Activated naive CD8-positive, alpha-beta T cell treated with anti-CD3 and anti-CD28 coated beads, Interleukin-2, amount 50 U/mL, for 24 hours (primary cell): ENCODE results near the gene CHST7.

ENCODE experiments used
- ATAC-seq: fragments of 150-1000 bp; cut with Tn5 transposase; one replicate; pipeline ENCODE4 v1.10.0; 2021
- DNase-seq: peaks from one replicate; pipeline ENCODE4 v3.0.0; 2021
- H3K27ac Mint-ChIP-seq: one replicate; pipeline ENCODE4 v1.8.0; 2021; ENCODE audit warnings: mild to moderate bottlenecking, mixed read lengths
- H3K27me3 Mint-ChIP-seq: one replicate; pipeline ENCODE4 v1.8.0; 2021; ENCODE audit warnings: mixed read lengths
- H3K36me3 Mint-ChIP-seq: one replicate; pipeline ENCODE4 v1.8.0; 2021; ENCODE audit warnings: low read depth, mixed read lengths
- H3K4me1 Mint-ChIP-seq: one replicate; pipeline ENCODE4 v1.8.0; 2021; ENCODE audit warnings: mixed read lengths
- H3K4me3 Mint-ChIP-seq: one replicate; pipeline ENCODE4 v1.8.0; 2021; ENCODE audit warnings: mild to moderate bottlenecking, moderate library complexity, mixed read lengths
- H3K9me3 Mint-ChIP-seq: one replicate; pipeline ENCODE4 v1.8.0; 2021; ENCODE audit warnings: mixed read lengths

CHST7 gene

DNA sequence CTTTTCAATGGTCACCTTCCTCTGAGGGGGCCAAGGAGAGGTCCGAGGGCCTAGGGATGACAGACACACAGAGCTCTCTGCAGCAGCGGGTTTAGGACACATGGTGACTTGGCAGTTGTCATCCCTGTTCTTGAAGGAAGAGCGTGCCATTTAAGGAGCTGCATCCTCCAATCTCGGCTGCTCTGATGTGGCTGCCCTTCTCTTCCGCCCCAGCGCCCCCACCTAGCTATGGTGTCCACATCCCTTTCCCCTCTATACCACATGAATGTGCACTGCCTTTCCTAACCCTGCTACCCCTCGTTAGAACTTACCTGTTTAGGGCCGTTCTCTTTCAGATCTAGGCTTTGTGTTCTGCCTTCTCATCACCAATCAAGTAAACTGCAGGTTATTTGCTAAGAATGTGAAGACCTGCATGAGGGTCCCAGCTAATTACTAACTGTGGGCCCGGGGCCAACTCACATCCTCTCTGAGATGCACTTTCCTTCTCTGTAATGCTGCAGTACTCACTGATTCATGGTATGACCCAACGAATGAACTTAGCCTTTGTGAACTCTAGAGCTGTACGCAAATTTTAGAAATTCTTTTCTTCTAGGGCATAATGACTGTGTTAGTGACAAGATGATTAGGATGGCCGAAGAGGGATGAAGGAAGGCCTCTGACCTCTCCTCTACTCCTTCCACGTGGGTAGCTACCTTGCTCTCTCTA, 38.2 kb downstream of the CHST7 start:
- DNase-seq (peak; percentile 12), ATAC-seq (peak; percentile 71)
- H3K27ac Mint-ChIP-seq, result no peak overlapping the region
- peaks cover under 1% of the 10 kb centered on the region for H3K27me3 Mint-ChIP-seq
- H3K4me3 Mint-ChIP-seq, result no peak overlapping the region
- H3K9me3 Mint-ChIP-seq, result no peaks in the 10 kb centered on the region
- H3K36me3 Mint-ChIP-seq, result peaks cover 15% of the 10 kb centered on the region
- H3K4me1 Mint-ChIP-seq, result peaks cover 22% of the 10 kb centered on the region

DNA sequence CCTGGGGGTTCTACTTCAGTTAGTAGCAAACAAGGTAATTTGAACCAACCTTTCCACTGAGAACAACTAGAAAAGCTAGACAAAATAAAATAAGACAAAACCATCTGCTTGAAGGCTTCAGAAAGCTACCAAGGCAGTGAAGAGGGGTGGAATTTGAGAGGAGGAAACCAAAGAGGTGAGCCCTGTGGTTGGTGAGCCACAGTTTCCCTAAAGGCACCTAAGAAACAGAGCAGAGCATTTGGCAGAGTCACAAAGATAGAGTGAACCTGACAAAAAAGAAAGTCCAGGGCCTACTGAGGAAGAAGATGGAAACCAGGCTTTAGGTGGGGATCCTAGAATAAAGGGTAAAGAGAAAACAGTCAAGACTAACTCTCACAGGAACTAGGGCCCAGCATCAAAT, 44.3 kb downstream of the CHST7 start:
- no peak overlapping the region for H3K4me3 Mint-ChIP-seq
- peaks cover 6% of the 10 kb centered on the region for H3K27me3 Mint-ChIP-seq
- peak overlapping the region; percentile 19 for H3K27ac Mint-ChIP-seq
- no peaks in the 10 kb centered on the region for H3K9me3 Mint-ChIP-seq
- H3K36me3 Mint-ChIP-seq, result peaks cover 51% of the 10 kb centered on the region
- DNase-seq (no peak), ATAC-seq (peak; percentile 57)
- peaks cover 8% of the 10 kb centered on the region for H3K4me1 Mint-ChIP-seq

DNA sequence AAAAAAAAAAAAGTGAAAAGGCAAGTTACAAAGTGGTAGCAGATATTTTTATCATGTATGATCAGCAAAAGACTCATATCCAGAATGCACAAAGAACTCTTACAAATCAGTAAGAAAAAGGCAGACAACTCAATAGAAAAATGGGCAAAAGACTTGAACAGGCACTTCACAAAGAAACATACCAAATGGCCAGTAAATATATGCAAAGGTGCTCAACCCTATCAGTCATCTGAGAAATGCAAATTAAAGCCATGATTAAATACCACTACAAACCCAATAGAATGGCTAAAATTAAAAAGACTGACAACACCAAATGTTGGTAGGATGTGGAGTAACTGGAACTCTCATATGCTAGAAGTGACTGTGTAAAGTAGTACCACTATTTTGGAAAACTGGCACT, 45.4 kb downstream of the CHST7 start:
- Mint-ChIP-seq H3K4me1 (peaks cover 8% of the 10 kb centered on the region), H3K27ac (no peak overlapping the region), H3K4me3 (no peak overlapping the region), H3K27me3 (peaks cover 6% of the 10 kb centered on the region), H3K36me3 (peaks cover 44% of the 10 kb centered on the region), H3K9me3 (no peaks in the 10 kb centered on the region)
- ATAC-seq, result no peak
- no peak for DNase-seq

DNA sequence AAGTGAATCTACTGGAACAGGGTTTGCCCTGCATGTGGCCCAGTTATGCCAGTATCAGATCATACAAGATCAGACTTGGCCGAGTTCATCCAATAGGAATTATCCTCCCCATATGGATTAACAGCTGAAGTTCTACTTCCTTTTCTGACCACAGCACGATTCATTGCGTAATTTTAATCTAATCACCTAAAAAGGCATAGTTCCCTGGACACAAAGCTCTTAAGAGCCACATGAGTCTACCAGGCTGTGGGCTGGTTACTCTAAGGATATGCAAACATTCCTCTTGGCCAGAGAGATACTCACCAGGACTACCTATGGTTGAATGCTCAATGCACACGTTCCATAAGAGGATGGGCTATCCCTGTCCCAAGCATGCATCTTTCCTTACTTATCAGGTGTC, 46.9 kb downstream of the CHST7 start:
- H3K4me1 Mint-ChIP-seq, result peaks cover 8% of the 10 kb centered on the region
- H3K36me3 Mint-ChIP-seq, result peaks cover 46% of the 10 kb centered on the region
- no peaks in the 10 kb centered on the region for H3K9me3 Mint-ChIP-seq
- ATAC-seq (no peak), DNase-seq (no peak)
- H3K27ac Mint-ChIP-seq, result no peak overlapping the region
- peaks cover 6% of the 10 kb centered on the region for H3K27me3 Mint-ChIP-seq
- no peak overlapping the region for H3K4me3 Mint-ChIP-seq

DNA sequence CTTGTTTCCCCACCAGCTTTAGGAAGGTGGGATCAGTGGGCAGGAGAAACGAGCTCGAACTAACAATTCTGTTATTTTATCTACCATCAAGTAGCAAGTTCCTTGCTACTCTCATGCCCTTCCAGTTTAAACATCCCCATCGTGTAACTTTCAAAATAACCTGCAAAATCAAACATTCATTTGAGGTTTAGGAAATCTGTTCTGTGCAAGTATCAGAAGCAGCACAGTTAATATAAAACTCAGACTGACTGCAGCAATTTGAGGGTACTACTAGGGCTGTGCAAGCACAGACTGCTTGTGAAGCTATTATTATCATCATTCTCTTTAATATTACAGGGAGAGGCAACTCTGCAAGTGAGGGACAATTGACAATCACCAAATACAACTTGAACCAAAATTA, 48.0 kb downstream of the CHST7 start:
- no peaks in the 10 kb centered on the region for H3K9me3 Mint-ChIP-seq
- no peak for ATAC-seq

DNA sequence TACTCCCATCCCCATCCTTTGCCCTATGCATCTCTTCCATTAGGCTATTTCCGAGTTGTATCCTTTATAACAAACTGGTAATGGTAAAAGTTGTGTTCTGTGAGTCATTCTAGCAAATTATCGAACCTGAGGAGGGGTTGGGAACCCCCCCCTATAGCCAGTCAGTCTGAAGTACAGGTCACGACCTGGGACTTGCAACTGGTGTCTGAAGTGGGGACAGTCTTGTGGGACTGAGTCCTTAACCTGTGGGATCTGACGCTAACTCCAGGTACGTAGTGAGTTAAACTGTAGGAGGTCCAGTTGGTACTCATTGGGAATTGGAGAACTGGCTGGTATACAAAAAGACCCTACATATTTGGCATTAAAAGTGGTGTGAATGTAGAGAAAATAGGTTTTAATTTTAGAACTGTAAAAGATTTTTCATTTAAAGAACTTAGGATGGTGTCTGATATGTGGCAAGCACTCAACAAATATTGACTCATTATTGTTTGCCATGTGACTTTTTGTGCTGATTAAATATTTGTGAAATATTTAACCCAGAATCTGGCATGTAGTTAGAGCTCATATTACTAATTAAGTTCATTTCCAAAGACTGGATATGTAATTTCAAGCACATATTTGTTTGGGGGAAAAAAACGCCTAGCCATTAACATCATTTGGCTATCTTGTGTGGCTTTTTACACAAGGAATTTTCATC, 50.7 kb downstream of the CHST7 start:
- Mint-ChIP-seq H3K27me3 (no peaks in the 10 kb centered on the region), H3K36me3 (peaks cover 32% of the 10 kb centered on the region), H3K4me3 (no peak overlapping the region), H3K9me3 (no peaks in the 10 kb centered on the region), H3K4me1 (peaks cover 27% of the 10 kb centered on the region), H3K27ac (no peak overlapping the region)
- no peak for DNase-seq
- no peak for ATAC-seq

More for the DNA sequence above, 48.0 kb downstream of the CHST7 start:
- H3K4me3 Mint-ChIP-seq, result no peak overlapping the region
- peaks cover 11% of the 10 kb centered on the region for H3K4me1 Mint-ChIP-seq
- DNase-seq, result no peak
- H3K36me3 Mint-ChIP-seq, result peaks cover 46% of the 10 kb centered on the region
- H3K27ac Mint-ChIP-seq, result no peak overlapping the region
- H3K27me3 Mint-ChIP-seq, result peaks cover 6% of the 10 kb centered on the region

DNA sequence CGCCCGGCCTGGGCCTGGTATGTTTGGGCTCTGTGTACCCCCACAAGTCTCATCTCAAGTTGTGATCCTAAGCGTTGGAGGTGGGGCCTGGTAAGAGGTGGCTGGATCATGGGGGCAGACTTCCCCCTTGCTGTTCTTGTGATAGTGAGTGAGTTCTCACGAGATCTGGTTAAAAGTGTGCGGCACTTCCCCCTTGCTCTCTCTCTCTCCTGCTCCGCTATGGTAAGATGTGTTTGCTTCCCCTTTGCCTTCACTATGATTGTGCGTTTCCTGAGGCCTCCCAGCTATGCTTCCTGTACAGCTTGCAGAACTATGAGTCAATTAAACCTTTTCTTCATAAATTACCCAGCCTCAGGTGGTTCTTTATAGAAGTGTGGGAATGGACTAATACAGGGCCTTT, 53.0 kb downstream of the CHST7 start:
- peak overlapping the region; percentile 69 for H3K27ac Mint-ChIP-seq
- H3K9me3 Mint-ChIP-seq, result no peaks in the 10 kb centered on the region
- no peak overlapping the region for H3K4me3 Mint-ChIP-seq
- no peaks in the 10 kb centered on the region for H3K27me3 Mint-ChIP-seq
- ATAC-seq, result no peak
- H3K4me1 Mint-ChIP-seq, result peaks cover 36% of the 10 kb centered on the region
- DNase-seq, result no peak
- peaks cover 30% of the 10 kb centered on the region for H3K36me3 Mint-ChIP-seq

DNA sequence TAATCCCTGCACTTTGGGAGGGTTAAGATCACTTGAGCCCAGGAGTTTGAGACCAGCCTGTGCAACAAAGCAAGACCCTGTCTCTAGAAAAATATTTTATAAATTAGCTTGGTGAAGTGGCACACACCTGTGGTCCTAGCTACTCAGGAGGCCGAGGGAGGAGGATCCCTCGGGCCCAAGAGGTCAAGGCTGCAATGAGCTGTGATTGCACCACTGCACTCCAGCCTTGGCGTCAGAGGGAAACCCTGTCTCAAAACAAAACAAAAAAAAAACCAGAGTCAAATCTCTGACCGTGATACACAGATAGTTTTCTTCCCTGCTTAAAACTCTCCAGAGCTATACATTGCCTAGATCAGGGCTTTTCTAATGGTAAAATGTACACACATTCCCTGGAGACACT, 53.5 kb downstream of the CHST7 start:
- Mint-ChIP-seq H3K9me3 (no peaks in the 10 kb centered on the region), H3K27me3 (no peaks in the 10 kb centered on the region), H3K27ac (no peak overlapping the region), H3K4me1 (peaks cover 36% of the 10 kb centered on the region), H3K4me3 (no peak overlapping the region), H3K36me3 (peaks cover 31% of the 10 kb centered on the region)
- no peak for ATAC-seq
- DNase-seq, result no peak

DNA sequence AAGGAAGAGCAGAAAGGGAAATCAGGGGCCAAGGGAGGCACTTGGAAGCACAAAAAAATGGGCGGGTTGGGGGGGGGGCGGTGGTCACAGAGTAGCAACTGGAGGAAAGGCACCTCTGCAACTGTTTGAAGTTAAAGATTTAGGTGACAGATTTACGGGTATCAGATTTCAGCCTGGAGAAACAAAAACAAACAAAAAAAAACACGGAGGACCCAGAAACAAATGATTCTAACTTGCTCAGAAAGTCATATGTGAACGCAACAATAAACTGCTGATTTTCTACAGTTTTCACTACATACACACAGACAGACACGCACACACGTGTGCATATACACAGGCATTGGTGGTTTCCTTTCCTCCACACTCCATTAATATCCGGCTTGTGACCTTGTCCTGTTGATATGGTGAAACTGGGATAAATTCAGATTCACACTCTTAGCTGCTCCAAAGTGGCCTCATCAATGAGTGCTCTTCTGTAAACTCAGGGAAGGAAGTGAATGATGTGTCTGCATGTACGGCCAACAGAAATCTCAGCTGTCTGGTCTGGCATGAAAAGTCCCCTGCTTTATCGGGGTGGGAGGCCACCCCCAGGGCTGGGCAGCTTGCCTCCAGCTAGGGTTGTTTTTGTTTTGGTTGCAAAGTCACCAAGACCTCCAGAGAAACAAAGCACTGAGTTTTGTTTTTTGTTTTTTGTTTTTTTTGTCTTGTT, 54.3 kb downstream of the CHST7 start:
- DNase-seq (no peak), ATAC-seq (no peak)
- H3K9me3 Mint-ChIP-seq, result no peaks in the 10 kb centered on the region
- H3K4me1 Mint-ChIP-seq, result peaks cover 36% of the 10 kb centered on the region
- peak overlapping the region; percentile 81 for H3K27ac Mint-ChIP-seq
- H3K27me3 Mint-ChIP-seq, result peaks cover 2% of the 10 kb centered on the region
- H3K4me3 Mint-ChIP-seq, result peak overlapping the region; percentile 50
- H3K36me3 Mint-ChIP-seq, result peaks cover 31% of the 10 kb centered on the region

DNA sequence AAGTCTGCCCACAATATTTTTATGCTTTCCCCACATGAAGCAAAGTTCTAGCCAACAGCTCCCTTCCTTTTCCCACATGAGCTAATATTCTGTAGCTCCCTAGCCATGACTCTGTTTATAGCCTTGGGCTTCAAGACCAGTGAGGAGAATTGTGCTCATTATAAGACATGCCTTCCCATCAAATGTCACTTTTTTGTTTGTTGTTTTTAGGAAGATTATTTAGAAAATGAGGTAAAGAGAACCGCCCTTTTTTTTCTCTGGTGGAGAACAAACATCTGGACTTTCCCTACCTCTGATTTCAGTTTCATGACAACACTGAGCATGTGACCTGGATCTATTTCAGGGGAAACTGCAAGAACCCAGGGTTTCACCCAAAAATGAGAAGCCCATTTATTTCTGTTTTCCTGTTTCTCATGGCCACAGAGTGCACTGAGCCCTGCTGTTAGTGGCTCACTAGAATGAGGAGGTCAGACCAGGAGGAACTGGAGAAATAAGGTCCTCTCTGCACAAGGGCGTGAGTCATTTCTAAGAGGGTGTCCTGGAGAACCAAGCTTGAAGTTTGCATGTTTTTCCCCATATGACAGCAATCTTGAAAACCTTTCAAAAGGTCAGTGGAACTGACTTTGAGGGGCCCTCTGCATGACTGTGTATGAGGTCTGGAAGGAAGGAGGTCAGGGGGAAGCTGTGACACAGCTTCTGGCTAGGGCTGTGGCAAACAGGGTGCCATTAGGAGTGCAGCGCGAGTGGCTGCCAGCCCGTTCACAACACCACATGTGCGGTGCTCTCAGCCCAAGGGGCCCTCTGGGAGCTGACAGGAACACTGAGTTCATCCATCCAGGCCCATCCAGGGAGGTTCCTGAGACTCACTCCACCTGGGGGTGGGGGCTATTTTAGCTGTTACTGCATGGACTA, 55.2 kb downstream of the CHST7 start:
- H3K27me3 Mint-ChIP-seq, result peaks cover 2% of the 10 kb centered on the region
- ATAC-seq (peak; percentile 96), DNase-seq (peak; percentile 41)
- peak overlapping the region; percentile 81 for H3K27ac Mint-ChIP-seq
- peaks cover 36% of the 10 kb centered on the region for H3K4me1 Mint-ChIP-seq
- peak overlapping the region; percentile 50 for H3K4me3 Mint-ChIP-seq
- no peaks in the 10 kb centered on the region for H3K9me3 Mint-ChIP-seq
- peaks cover 32% of the 10 kb centered on the region for H3K36me3 Mint-ChIP-seq

DNA sequence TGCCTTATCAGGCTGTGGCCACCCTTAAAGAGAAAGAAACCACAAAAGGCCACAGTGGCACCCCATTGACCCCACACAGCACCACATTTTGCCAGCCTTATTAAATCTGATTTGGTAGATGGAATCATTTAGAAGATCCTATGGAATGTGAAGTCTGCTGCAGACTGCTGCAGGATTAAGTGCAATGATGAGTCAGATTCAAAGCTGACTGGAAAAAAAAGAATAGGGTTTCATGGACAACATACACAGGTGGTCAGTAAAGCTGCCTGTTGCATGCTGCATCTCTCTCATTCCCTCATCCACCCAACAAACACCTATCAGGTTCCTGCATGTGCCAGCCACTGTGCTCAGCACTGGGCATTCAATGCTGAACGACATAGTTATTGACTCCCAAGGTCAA, 56.6 kb downstream of the CHST7 start:
- no peaks in the 10 kb centered on the region for H3K9me3 Mint-ChIP-seq
- DNase-seq, result no peak
- peaks cover 32% of the 10 kb centered on the region for H3K36me3 Mint-ChIP-seq
- no peak overlapping the region for H3K4me3 Mint-ChIP-seq
- peaks cover 44% of the 10 kb centered on the region for H3K4me1 Mint-ChIP-seq
- no peak for ATAC-seq
- peaks cover 2% of the 10 kb centered on the region for H3K27me3 Mint-ChIP-seq
- H3K27ac Mint-ChIP-seq, result no peak overlapping the region

DNA sequence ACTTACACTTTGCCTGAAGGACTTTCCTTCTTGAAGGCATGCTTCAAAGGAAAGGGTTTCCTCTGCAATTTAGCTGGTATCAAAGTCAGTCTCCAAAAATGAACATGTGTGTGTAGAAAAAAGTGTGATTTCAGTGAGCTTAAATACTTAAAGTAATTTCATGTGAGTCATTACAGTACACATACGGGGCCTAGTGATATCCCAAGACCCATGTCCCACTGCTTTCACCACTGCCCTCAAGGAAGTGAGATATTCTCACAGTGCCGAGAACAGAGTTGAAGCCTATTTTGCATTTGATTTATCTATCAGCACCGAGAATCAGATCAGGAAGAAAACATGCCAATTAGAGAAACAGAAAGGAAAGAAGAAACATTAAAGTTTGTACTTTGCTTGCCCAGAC, 61.0 kb downstream of the CHST7 start:
- Mint-ChIP-seq H3K4me1 (peaks cover 47% of the 10 kb centered on the region), H3K9me3 (no peaks in the 10 kb centered on the region), H3K36me3 (peaks cover 33% of the 10 kb centered on the region), H3K27ac (peak overlapping the region; percentile 86), H3K4me3 (no peak overlapping the region), H3K27me3 (peaks cover 2% of the 10 kb centered on the region)
- DNase-seq (no peak), ATAC-seq (no peak)

DNA sequence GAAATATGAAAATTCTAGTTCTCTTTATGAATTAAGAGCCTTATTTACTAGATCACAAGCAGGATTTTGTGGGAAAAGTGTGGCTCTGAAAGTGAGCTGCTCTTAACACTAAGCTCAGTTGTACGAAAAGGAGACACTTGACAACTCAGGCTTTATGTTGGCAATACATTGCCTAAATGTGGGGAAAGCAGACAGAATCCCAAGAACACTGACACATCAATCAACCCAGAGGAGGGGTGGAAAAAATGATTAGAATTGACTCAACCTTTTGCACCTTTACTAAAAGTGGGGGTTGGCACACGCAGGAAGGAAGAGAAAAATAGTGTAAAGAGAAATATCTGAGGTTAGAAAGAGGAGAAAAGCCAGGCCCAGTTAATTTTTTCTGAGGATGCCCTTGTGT, 61.6 kb downstream of the CHST7 start:
- peak overlapping the region; percentile 45 for H3K4me3 Mint-ChIP-seq
- peaks cover 2% of the 10 kb centered on the region for H3K27me3 Mint-ChIP-seq
- ATAC-seq (peak; percentile 48), DNase-seq (no peak)
- H3K36me3 Mint-ChIP-seq, result peaks cover 31% of the 10 kb centered on the region
- peaks cover 41% of the 10 kb centered on the region for H3K4me1 Mint-ChIP-seq
- peak overlapping the region; percentile 86 for H3K27ac Mint-ChIP-seq
- no peaks in the 10 kb centered on the region for H3K9me3 Mint-ChIP-seq

DNA sequence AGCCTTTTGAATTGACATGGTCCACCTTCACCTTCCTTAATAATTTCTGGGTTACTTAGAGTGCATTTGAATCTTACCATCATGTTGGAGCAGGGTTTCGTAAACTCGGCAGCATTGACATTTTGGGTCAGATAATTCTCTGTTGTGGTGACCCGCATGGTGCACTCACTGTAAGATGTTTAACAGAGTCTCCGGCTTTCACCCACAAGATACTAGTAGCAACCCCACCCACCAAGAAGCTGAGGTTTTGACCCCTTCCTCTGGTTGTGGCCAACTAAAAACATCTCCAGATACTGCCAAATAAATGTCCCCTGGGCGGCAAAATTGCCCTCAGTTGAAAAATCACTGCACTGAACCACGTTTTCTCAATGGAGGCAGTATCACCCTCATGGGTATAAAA, 62.7 kb downstream of the CHST7 start:
- H3K4me3 Mint-ChIP-seq, result no peak overlapping the region
- H3K4me1 Mint-ChIP-seq, result peaks cover 41% of the 10 kb centered on the region
- H3K36me3 Mint-ChIP-seq, result peaks cover 24% of the 10 kb centered on the region
- no peak overlapping the region for H3K27ac Mint-ChIP-seq
- H3K27me3 Mint-ChIP-seq, result peaks cover 2% of the 10 kb centered on the region
- ATAC-seq (no peak), DNase-seq (no peak)
- no peaks in the 10 kb centered on the region for H3K9me3 Mint-ChIP-seq
